ENCODE data around the gene TENT5A.
A peak's percentile ranks its signal among the peaks of the same experiment; 100 is the strongest.

TENT5A gene

DNA sequence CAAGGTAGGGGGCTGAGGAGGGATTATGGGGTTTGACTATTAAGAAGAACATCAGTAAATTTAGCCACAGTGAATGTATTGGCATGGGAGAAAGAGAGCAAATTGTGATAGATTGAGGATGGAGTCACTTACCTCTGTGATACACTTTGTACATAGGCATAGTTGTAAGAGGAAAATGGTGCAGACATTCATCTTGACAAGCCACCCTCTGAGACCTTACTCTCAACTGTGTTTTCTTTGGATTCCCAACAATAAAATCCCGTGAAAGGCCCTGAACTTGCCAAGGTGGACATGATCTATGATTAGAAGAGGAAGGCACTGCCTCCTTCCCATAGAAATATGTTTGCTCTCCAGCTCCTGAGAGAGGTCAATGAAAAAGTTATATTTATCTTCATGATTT lies 18.6 kb upstream of the TENT5A start:
- no peak for DNase-seq

DNA sequence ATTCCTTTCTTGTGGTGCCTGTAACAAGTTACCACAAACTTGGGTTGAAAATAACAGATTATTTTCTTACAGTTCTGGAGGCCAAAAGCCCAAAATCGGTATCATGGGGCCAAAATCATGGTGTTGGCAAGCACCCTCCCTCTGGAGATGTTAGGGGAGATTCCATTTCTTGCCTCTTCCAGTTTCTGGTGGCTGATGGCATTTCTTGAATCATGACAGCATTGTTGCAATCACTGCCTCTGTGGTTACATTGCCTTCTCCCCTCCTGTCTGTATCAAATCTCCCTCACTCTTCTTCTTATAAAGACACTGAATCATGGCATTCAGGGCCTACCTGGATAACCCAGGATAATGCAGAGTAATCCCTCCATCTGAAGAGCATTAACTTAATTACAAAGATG lies 17.9 kb upstream of the TENT5A start:
- no peak for DNase-seq

DNA sequence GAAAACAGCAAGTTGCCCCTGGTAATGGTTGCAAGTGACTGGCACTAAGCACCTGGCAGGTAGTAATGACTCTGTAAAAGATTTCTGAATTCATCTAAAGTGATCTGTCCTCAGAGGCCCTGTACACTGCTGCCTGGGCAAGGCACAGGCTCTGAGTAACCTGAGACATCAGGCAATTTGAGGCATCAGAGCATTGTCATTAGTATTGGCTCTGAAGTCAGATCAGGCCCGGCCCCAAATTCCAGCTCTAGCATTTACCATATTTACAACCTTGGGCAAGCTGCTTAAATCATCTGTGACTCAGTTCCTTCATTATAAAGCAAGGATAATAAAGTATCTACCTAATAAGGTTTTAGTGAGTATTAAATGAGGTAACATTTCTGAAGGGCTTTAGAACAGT lies 17.3 kb upstream of the TENT5A start:
- no peak for DNase-seq

DNA sequence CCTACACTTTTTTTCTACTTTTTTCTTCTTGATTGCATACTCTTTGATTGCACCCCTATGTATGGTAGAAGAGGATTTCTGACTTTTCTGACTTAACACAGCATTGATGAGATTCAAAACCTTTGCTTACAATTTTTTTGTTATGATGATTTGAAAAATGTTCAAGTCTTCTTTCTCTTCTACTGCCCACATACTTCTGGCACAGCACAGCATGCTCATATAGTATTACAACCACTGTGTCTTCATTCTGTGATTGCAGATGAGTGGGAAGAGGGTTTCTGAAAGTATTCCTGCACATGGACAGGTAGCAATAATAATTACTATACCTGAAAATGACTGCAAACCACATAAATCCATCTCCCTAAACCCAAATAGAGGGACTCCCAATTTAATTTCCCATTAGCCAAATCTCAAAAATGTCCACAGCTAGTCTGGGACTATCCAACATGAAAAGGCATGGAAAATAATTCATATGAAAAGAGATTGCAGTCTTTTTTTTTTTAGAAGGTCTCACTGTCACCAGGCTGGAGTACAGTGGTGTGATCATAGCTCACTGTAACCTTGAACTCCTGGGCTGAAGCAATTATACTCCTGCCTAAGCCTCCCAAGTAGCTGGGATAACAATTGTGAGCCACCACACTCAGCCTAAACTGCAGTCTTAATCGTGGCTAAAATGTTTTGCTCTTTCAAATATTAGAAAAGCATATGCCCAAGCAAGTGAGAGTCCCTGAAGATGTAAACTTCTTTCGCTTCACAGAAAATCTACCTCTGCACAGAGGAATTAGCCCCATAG lies 15.9 kb upstream of the TENT5A start:
- no peak for DNase-seq

DNA sequence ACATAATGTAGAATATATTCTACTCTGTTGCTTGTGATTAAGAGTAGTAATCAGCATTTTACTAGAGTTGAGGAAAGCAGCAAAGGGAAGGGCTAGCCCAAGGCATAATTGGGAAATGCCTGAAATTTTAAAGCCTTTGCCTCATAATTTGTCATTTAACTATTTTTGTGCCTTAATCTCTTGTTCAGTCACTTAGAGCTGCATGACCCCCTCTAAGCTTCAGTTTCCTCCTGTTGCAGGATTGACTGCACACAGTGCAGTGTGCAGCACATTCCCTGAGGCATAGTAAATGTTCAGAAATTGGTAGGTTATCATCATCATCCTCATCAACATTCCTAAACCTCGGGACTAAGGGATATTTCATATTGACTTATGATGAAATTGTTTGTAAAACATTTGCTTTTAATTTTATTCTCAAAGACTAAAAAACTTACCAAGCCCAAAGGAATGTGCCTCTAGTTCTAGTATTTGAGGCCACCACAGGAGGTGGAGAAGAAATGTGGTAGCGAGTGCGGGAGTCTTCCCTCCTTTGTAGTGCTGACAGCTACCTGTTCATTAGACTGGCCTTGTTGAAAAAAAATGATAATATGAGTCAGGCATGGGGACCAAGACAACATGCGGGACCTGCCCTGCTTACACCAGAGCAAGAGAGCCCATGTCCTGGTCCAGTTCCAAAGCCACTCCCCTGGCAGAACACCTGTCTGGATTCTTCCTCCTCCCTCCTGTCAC lies 14.8 kb upstream of the TENT5A start:
- DNase-seq, result no peak

DNA sequence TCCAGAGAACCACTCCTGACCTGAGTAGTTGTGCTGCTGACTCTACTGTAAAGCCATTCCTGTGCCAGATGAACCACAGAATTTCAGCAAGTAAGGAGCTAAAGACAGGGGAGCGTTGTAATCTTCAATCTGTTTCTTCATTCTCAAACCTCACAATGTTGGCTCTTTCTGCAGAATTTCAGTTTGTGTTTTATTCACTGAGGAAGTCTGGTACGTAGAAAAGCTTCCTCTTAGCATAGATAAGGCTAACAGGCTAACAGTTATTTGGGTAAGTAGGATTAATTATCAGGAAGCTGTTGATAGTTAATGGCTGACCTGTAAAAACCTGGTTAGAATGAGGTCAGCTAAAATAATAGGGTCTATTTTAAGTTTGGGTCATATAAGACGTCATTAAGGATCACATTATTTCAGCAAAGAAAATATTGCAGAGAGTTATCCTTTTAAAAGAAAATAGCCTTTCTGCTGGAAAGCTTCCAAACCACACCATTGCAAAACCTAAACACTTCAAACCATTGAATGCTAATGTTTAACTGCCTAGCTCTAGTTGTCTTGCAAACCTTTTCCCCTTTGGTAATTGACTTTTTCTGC lies 14.1 kb upstream of the TENT5A start:
- DNase-seq, result no peak

DNA sequence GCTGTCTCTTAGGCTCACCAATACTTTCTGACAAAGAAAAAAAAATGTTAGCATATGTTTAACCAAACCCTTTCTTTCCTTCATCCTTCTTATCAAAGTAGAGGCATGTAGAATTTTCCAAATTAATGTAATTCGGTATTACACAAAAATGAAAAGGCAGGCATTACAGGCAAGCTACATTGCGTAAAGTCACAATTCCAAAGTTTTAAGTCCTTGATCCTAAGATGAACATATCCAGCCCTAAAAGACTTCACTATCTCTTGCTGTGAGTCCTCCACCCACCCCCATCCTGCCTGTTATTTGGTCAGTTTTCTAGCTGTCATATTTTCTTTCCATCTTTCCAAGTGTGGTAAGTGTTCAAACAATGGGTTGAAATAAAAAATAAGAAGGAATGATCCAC lies 12.1 kb upstream of the TENT5A start:
- DNase-seq, result no peak

DNA sequence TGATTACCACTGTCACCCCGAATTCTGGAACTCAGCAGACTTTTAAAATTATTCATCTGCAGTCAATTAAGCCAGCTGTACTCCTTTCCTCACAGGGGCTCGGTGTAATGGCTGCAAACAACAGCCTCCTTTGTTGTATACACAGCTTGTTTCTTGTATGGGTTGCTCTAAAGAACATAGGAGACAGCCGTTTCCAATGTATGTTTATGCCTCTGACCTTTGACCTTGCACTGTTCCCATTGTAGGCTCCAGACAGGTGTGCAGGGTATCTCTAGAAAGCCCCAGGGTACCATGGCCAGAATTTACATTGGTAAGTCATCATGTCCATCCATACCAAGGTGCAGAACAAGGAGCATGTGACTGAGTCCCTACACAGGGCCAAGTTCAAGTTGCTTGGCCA lies 11.5 kb upstream of the TENT5A start:
- DNase-seq, result no peak

DNA sequence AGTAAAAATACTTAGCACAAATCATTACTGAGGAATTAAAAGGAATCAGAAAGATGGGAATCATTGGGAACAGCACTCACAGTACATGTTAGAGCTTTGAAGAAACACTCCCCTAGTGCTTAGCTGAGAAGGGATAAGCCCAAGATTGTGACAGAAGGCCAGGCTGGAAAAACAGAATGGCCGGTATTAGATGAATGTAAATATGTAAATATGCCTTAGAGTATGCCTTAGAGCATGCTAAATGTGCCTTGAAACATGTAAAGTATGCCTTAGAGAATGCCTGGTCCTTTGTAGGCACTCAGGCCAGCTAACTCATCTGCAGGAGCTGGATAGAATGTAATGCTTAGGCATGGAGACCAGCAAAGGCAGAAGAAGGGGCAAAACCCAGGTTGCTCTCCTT lies 10.6 kb upstream of the TENT5A start:
- no peak for DNase-seq

DNA sequence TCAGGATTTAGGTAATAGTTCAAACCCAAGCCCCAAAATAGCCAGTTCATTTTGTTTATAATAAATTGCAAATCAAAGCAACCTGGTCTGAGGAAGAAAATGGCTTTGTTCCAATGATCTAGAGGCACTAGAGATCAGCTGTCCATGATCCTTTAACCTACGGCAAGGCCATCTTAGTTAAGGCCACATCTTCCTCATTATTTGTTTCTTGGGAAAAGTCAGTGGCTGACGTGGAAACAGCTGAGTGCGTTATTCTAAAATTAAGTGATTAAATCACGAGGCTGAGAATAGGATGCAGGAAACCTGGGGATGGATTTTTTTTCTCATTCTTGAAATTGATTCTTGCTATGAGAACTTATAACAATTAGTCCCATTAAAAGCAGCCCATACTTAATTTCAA lies 10.1 kb upstream of the TENT5A start:
- no peak for DNase-seq

DNA sequence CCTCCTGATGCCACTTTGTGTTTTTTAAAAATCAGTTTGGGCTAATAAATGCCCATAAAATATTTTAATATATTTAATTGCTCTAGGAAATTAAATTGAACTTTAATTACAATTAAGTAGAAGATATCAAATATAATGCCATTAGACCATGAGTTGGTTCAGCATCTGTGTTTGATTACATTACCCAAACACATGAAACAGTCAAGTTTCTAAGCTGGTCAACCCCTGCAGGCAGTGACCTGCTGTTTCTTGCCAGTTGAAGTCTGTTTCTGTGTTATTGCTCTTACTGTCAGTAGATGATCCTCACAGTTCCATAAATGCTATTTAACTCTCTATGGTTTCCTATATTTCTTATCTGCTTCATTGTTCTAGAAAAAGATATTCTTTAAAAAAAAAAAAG lies 9.7 kb upstream of the TENT5A start:
- no peak for DNase-seq

DNA sequence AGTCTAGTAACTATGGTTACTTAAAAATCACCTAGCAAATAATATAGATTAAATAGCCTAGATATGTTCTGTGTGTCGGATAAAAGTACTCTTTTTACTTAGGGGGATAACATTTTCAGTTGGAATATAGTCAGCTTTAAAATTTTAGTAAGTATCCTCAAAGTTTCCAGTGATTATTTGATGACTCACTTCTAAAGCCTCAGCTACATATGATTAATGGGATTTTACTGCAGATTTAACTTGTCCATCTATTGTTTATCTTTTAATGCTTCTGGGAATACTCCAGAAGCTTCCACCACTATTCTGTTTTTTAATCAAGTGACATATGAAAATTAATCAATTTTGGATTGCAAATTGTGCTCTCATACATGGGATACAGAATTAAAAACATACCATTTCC lies 8.7 kb upstream of the TENT5A start:
- no peak for DNase-seq

DNA sequence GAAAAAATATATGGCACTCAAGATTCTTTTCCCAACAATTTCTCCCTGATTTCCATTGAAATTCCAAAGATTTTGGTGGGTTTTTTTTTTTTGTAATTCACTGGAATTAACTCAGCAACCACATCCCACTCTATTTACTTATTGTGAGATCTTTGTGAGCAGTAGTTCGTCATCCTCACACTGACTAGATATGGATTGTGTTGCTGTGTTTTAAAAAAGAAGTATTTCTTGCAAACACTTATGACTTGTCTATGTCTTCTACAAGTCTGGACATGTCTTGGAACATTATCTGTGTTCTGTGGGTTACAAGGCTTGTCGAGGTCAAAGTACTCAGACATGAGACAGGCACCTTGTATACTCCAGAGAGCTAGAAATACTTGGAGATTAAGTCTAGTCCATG lies 7.3 kb upstream of the TENT5A start:
- no peak for DNase-seq

DNA sequence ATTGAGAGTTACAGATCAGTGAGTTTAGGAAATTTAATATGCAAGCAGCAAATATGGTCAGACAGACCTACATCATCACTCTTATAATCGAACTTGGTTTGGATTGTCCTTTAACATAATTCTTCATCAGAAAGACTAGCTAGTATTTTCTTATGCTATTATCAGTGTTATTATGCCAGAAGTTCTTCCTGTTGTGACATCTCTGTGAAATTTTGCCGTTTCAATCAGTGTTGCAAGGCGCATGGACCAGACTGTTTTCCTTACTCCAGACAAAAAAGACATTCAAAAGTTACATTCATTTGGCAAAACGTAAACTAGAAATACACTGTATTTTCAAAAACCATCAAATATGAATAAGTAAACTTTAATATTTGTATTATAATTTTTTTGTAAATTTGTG lies 5.7 kb upstream of the TENT5A start:
- DNase-seq, result no peak

DNA sequence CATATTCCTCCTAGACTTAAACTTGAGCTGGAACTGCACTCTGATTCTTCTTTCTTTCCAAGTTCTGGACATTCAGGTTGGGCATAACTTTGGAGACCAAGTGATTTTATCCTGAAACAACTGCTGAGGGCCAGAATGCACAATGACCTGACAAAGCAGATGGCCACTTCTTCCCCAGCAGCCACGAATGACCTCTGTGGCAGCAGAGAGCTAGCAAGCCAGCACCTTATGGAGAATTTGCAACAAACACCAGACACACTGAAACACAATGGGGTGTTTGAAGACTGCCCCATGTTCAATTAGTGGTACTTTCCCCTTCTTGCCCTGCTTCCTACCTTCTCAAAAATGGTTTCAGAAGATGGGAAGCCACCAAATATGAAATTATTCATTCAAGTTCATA lies 4.2 kb upstream of the TENT5A start:
- DNase-seq, result no peak

DNA sequence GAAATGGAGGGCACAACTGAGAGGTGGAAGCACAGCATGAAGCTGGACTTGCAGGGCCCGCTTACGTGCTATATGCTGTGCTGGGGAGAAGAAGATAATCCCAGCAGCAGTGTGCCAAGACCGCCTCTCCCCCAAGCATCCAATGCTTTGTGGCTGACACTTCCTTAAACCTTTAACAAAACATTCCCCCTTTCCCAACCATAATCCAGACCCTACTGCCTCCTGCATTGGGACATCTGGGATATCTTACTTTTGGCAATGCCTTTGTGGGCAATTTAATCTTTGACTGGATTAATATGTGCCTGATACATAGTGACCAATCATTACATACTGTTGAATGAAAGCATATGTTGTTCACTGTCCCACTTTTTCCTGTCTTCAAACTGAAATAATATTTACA lies 3.1 kb upstream of the TENT5A start:
- no peak for DNase-seq

DNA sequence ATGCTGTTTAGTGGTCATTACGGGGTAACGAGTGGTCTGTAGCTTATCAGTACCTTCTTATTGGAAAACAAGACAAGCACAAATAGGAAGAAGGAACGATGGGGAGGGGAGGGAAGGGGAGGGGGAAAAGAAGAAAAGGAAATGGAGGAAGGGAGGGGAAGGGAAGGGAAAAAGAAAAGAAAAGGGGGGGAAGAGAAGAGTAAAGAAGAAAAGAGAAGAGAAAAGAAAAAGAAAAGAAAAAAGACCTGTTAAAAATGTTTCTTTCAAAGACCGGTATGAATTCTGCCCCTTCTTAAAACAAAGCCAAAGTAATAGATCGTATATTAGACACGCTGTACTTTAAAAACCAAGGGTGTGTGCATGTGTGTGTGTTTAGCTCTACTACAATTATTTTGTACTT lies 2.4 kb upstream of the TENT5A start:
- no peak for DNase-seq

DNA sequence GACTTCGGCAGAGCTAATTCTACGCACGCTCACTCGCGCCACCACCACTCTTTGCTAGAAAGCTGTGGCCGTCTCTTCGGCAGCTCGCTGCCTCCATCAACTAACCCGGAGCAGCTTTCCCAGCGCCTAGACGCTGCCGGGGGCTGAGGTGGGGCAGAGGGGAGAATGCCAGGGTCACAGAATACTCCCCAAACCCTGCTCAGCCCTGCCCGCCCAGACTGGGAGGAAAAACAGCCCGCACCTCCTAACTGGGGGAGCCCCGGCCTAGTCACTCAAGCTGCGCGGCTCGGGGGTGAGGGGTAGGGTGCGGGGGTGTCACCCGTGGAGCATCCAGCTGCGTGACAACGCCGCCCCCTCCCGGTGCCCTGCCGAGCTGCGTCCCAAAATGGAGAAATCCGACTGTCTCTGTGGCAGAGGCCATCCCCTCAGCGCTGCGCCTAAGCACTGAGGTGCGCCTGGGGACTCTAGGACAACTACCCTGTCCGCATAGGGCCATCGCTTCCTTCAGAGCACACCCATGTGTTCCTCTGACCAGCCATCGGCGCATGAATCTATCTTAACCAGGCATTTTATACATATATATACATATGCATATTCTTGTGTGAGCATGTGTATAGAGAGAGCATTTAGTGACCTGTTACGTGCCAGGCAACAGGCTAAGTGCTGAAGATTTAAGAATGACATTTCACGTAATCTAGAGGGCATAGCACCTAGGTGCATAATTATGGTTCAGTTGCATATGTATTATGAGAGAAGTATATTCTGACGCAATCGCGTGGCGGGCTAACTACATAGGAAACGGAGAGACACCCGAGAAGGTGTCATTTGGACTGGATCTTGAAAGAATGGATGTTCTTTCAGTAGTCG lies 1.5 kb upstream of the TENT5A start:
- DNase-seq, result peak in 54 of 56 donors; percentile 26 to 89 (median 70)

DNA sequence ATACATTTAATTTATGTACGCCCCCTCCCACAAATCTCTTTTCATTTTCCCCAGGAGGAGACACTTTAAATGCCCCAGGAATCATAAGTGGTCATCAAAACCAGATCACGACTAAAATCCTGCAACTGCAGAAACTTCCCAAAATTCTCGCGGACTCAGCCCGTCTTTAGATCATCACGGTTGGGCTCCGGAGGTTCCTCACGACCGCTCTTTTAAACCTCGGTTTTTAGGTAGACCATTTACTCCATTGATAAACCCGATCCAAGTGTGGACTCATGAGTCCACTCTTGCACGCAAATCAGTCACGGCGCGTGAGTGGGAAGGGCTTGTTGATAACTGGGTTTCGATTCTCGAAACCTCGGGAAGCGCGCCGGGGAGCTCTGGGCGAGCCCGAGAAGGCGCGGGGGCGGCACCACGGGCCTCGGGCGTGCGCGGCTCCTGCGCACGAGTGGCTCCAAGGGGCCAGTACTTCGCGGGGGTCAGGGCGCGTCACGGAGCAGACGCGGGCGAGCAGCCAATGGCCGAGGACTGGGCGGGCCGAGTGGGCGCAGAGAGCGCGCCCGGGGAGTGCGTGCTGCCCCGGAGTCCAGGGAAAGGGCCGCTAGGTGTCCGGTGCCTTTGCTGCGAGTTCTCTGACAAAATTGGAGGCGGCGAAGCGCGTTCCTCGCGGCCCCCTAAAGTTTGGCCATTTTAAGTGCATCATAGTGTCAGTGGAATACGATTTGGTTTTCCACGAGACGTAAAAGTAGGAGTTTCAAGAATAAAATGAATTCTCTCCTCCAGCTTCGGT lies 635 bp upstream of the TENT5A start:
- peak in 54 of 56 donors; percentile 28 to 88 (median 64) for DNase-seq

DNA sequence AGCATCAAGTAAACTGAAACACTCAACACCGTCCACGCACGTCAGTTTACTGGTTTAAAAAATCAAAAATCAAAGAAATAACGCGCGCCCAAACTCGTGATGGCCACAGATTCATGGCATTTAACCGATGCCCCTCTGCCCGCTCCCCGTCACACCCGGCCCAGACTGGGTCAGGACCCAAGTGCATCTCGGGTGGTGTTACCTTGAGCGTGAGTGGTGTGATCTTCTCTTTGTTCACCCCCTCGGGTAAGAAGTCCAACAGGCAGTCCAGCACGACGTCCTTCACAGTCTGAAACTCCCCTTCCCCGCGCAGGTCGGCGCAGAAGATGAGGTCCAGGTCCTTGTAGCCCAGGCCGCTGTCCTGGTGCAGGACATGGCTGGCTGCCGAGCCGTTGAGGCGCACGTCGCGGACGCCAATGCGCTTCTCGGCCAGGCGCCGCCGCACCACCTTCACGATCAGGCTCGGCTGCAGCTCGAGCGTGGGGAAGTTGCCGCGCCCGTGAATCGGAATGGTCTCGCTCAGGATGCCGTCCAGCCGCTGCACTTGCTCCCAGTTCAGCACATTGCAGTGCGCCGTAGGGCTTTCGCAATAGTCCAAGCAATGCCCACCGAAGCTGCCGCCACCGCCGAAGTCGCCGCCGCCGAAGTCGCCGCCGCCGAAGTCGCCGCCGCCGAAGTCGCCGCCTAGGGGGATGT lies 945 bp downstream of the TENT5A start:
- DNase-seq, result peak in 24 of 56 donors; percentile 5 to 54 (median 24)
